ENCODE measurements around the gene DNAJA1.
"Not testable (repeated sequence)": the region's sequence is repeated elsewhere in the genome, so short reads cannot be mapped to it uniquely, and the experiment has no call there.

The DNAJA1 gene

GRCh38 chr9:33082538-33083326, 57.7 kb downstream of the DNAJA1 start:
- DNase-seq = no peak

GRCh38 chr9:33085672-33086071, 60.6 kb downstream of the DNAJA1 start:
- not testable (repeated sequence) for DNase-seq

All from DMS53 (cell line).